ENCODE measurements around the gene BTN2A1.

DNA sequence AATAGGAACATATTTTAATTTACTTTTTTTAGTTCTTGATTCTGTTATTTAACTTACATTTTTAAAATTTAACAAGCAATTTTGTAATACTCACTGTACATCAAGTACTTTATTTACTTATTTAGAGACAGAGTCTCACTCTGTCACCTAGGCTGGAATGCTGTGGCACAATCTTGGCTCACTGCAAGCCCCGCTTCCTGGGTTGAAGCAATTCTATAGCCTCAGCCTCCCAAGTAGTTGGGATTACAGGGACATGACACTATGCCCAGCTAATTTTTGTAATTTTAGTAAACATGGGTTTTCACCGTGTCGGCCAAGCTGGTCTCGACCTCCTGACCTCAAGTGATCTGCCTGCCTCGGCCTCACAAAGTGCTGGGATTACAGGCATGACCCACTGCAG is 10.5 kb upstream of the BTN2A1 start:
- no peak for TF ChIP-seq POLR2A (IDR thresholded peaks at IDR 0.05)
- TF ChIP-seq, protein P1, sequence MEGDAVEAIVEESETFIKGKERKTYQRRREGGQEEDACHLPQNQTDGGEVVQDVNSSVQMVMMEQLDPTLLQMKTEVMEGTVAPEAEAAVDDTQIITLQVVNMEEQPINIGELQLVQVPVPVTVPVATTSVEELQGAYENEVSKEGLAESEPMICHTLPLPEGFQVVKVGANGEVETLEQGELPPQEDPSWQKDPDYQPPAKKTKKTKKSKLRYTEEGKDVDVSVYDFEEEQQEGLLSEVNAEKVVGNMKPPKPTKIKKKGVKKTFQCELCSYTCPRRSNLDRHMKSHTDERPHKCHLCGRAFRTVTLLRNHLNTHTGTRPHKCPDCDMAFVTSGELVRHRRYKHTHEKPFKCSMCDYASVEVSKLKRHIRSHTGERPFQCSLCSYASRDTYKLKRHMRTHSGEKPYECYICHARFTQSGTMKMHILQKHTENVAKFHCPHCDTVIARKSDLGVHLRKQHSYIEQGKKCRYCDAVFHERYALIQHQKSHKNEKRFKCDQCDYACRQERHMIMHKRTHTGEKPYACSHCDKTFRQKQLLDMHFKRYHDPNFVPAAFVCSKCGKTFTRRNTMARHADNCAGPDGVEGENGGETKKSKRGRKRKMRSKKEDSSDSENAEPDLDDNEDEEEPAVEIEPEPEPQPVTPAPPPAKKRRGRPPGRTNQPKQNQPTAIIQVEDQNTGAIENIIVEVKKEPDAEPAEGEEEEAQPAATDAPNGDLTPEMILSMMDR (IDR thresholded peaks at IDR 0.05) = no peak
